ENCODE data around the gene ADAMTS6.
A peak's percentile ranks its signal among the peaks of the same experiment; 100 is the strongest.

The ADAMTS6 gene

GRCh38 chr5:65103756-65104440 lies 377.8 kb downstream of the ADAMTS6 start:
- DNase-seq = no peak

- DNase-seq = peak; percentile 11 to 43 (median 32)
These were observed 378.6 kb downstream of the ADAMTS6 start for GRCh38 chr5:65102976-65103711.

- no peak for DNase-seq
These were observed 379.2 kb downstream of the ADAMTS6 start for GRCh38 chr5:65102371-65102975.

GRCh38 chr5:65101632-65102100 lies 380.1 kb downstream of the ADAMTS6 start:
- DNase-seq = no peak

- peak in 2 of 5 donors; percentile 7 to 10 for DNase-seq
These were observed 380.6 kb downstream of the ADAMTS6 start for GRCh38 chr5:65100911-65101631.
